Activated gamma-delta T cell treated with anti-CD3 and anti-CD28 coated beads, Interleukin-2, amount 50 U/mL, for 16 hours (primary cell): ENCODE results near the gene DCUN1D3.
"Not testable (repeated sequence)": the region's sequence is repeated elsewhere in the genome, so short reads cannot be mapped to it uniquely, and the experiment has no call there.

Experiments
- DNase-seq: peaks from one replicate; pipeline ENCODE4 v3.0.0-alpha.2; 2020; ENCODE audit warnings: low read depth

Gene DCUN1D3

GRCh38 chr16:20822521-20823325, 77.4 kb downstream of the DCUN1D3 start:
- DNase-seq, result no peak

GRCh38 chr16:20821682-20822081, 78.5 kb downstream of the DCUN1D3 start:
- DNase-seq, result no peak

- no peak for DNase-seq
Measured at GRCh38 chr16:20818929-20819585, 81.1 kb downstream of the DCUN1D3 start.

GRCh38 chr16:20814784-20815183, 85.4 kb downstream of the DCUN1D3 start:
- no peak for DNase-seq

GRCh38 chr16:20812510-20812909, 87.6 kb downstream of the DCUN1D3 start:
- DNase-seq, result no peak

- no peak for DNase-seq
Measured at GRCh38 chr16:20811889-20812439, 88.2 kb downstream of the DCUN1D3 start.

GRCh38 chr16:20807862-20808261, 92.3 kb downstream of the DCUN1D3 start:
- no peak for DNase-seq

GRCh38 chr16:20806168-20807050, 93.7 kb downstream of the DCUN1D3 start, which contains the start of the genes ERI2 and REXO5:
ERI2 (minus strand) TSS chr16:20806472; CDS start chr16:20806430, 42 bp downstream.
REXO5 (plus strand) TSS chr16:20806527; CDS start chr16:20806954, 427 bp downstream.
- peak; percentile 62 for DNase-seq

- not testable (repeated sequence) for DNase-seq
Measured at GRCh38 chr16:20805684-20806167, 94.4 kb downstream of the DCUN1D3 start.
